Astrocyte (in vitro differentiated cells and primary cell): Measurements from ENCODE around the gene VHLL. TPM values are rescaled to one million over a fixed set of nuclear protein-coding genes. Genes with fewer than 3 reads are reported as not detected.

Experiments
- DNase-seq: peaks from one replicate; pipeline ENCODE4 v3.0.0-alpha.2; 2010; ENCODE audit warnings: low read depth
- FAIRE-seq: peaks from 2 replicates; lab custom pipeline; 2011; peaks lifted over from hg19 to GRCh38; lab: Jason Lieb, UNC
- H2AFZ ChIP-seq: 2 replicates; pipeline ENCODE4 v1.6.0; 2012; ENCODE audit warnings: low read depth, low read length, inconsistent platforms
- H3K27ac ChIP-seq: 2 replicates; pipeline ENCODE4 v1.5.1; 2011; ENCODE audit warnings: low read depth, low read length, inconsistent platforms
- H3K27me3 ChIP-seq: 2 replicates; pipeline ENCODE4 v1.6.0; 2011; ENCODE audit warnings: low read length, inconsistent platforms; ENCODE audit not compliant: insufficient read depth
- H3K36me3 ChIP-seq: 2 replicates; pipeline ENCODE4 v1.5.1; 2011; ENCODE audit warnings: low read length, inconsistent platforms; ENCODE audit not compliant: insufficient read depth
- H3K4me1 ChIP-seq: 2 replicates; pipeline ENCODE4 v1.5.1; 2011; ENCODE audit warnings: low read length, inconsistent platforms; ENCODE audit not compliant: insufficient read depth
- H3K4me2 ChIP-seq: 2 replicates; pipeline ENCODE4 v1.6.0; 2012; ENCODE audit warnings: low read length, inconsistent platforms
- H3K4me3 ChIP-seq: 2 replicates; pipeline ENCODE4 v1.5.1; 2011; ENCODE audit warnings: low read depth, mild to moderate bottlenecking, low read length, inconsistent platforms; ENCODE audit not compliant: insufficient read depth
- H3K79me2 ChIP-seq: 2 replicates; pipeline ENCODE4 v1.6.0; 2012; ENCODE audit warnings: mild to moderate bottlenecking, low read length, inconsistent platforms; ENCODE audit not compliant: insufficient read depth
- H3K9ac ChIP-seq: 2 replicates; pipeline ENCODE4 v1.6.0; 2012; ENCODE audit warnings: mild to moderate bottlenecking, low read length, inconsistent platforms
- H3K9me3 ChIP-seq: 2 replicates; pipeline ENCODE4 v1.5.1; 2012; ENCODE audit warnings: low read depth, mild to moderate bottlenecking, low read length, inconsistent platforms; ENCODE audit not compliant: insufficient read depth
- H4K20me1 ChIP-seq: 2 replicates; pipeline ENCODE4 v1.6.0; 2012; ENCODE audit warnings: low read length, inconsistent platforms; ENCODE audit not compliant: insufficient read depth
- H3K27ac Mint-ChIP-seq: one replicate; pipeline ENCODE4 v1.8.0; 2021; ENCODE audit warnings: mild to moderate bottlenecking, mixed read lengths; ENCODE audit not compliant: unreplicated experiment
- H3K27me3 Mint-ChIP-seq: one replicate; pipeline ENCODE4 v1.8.0; 2021; ENCODE audit warnings: low read depth, mixed read lengths; ENCODE audit not compliant: unreplicated experiment
- H3K36me3 Mint-ChIP-seq: one replicate; pipeline ENCODE4 v1.8.0; 2021; ENCODE audit warnings: low read depth, mixed read lengths; ENCODE audit not compliant: unreplicated experiment
- H3K4me1 Mint-ChIP-seq: one replicate; pipeline ENCODE4 v1.8.0; 2021; ENCODE audit warnings: low read depth, mixed read lengths; ENCODE audit not compliant: unreplicated experiment
- H3K4me3 Mint-ChIP-seq: one replicate; pipeline ENCODE4 v1.8.0; 2021; ENCODE audit warnings: mild to moderate bottlenecking, moderate library complexity, mixed read lengths; ENCODE audit not compliant: unreplicated experiment
- H3K9me3 Mint-ChIP-seq: one replicate; pipeline ENCODE4 v1.8.0; 2021; ENCODE audit warnings: mild to moderate bottlenecking, mixed read lengths; ENCODE audit not compliant: unreplicated experiment
- CTCF ChIP-seq: IDR thresholded peaks from 2 replicates; pipeline ENCODE4 v1.5.1; 2011; ENCODE audit warnings: low read depth, mild to moderate bottlenecking, inconsistent platforms, low read length, moderate library complexity; ENCODE audit not compliant: insufficient read depth
- EZH2 ChIP-seq: IDR thresholded peaks from 2 replicates; pipeline ENCODE4 v1.6.1; 2012; ENCODE audit warnings: mild to moderate bottlenecking, low read length, inconsistent platforms; ENCODE audit not compliant: insufficient read depth
- total RNA-seq: library from RNA; stranded (reverse); gene quantifications from 2 replicates; pipeline ENCODE4 v1.2.1, GENCODE V29; 2021

Gene VHLL
- total RNA-seq, 1 donor from 2014 or later = 0.34 TPM

- peak within 1 kb of the TSS; percentile 83 for H2AFZ ChIP-seq
- Mint-ChIP-seq H3K36me3 (peaks cover 5% of the 10 kb centered on the region), H3K4me3 (peak within 1 kb of the TSS; percentile 94), H3K9me3 (no peaks in the 10 kb centered on the region), H3K4me1 (peaks cover 17% of the 10 kb centered on the region), H3K27ac (peak within 1 kb of the TSS; percentile 88), H3K27me3 (no peaks in the 10 kb centered on the region)
- H3K27me3 ChIP-seq = no peaks in the 10 kb centered on the region
- FAIRE-seq (no peak), DNase-seq (no peak)
- H3K9me3 ChIP-seq = no peaks in the 10 kb centered on the region
- peak within 1 kb of the TSS; percentile 87 for H3K4me3 ChIP-seq
- H3K36me3 ChIP-seq = no peaks in the 10 kb centered on the region
- H3K4me2 ChIP-seq = peak within 1 kb of the TSS; percentile 97
- H4K20me1 ChIP-seq = peaks cover 31% of the 10 kb centered on the region
- peaks cover 42% of the 10 kb centered on the region for H3K79me2 ChIP-seq
- H3K9ac ChIP-seq = peak within 1 kb of the TSS; percentile 96
- H3K4me1 ChIP-seq = peaks cover 17% of the 10 kb centered on the region
- peak within 1 kb of the TSS; percentile 80 for H3K27ac ChIP-seq
- TF ChIP-seq CTCF (no peak), EZH2 (no peak)
Observed at GRCh38 chr1:156284112-156284511, 15.0 kb downstream of the VHLL start, which contains the start of gene TMEM79. TMEM79 (plus strand) TSS chr1:156284325; CDS start chr1:156285227, 902 bp downstream.

GRCh38 chr1:156283521-156283920 lies 15.6 kb downstream of the VHLL start:
- H3K27ac ChIP-seq = peak overlapping the region; percentile 80
- H3K36me3 Mint-ChIP-seq = peaks cover 1% of the 10 kb centered on the region
- H3K4me1 ChIP-seq = peaks cover 17% of the 10 kb centered on the region
- TF ChIP-seq EZH2 = no peak
- DNase-seq (no peak), FAIRE-seq (no peak)
- H3K27me3 ChIP-seq = no peaks in the 10 kb centered on the region
- peaks cover 47% of the 10 kb centered on the region for H3K79me2 ChIP-seq
- H3K27ac Mint-ChIP-seq = peak overlapping the region; percentile 88
- peak overlapping the region; percentile 96 for H3K9ac ChIP-seq
- no peaks in the 10 kb centered on the region for H3K9me3 Mint-ChIP-seq
- H2AFZ ChIP-seq = peak overlapping the region; percentile 83
- peaks cover 4% of the 10 kb centered on the region for H3K36me3 ChIP-seq
- peaks cover 17% of the 10 kb centered on the region for H3K4me1 Mint-ChIP-seq
- no peaks in the 10 kb centered on the region for H3K27me3 Mint-ChIP-seq
- peak overlapping the region; percentile 87 for H3K4me3 ChIP-seq
- peaks cover 37% of the 10 kb centered on the region for H4K20me1 ChIP-seq
- peak overlapping the region; percentile 97 for H3K4me2 ChIP-seq
- H3K9me3 ChIP-seq = no peaks in the 10 kb centered on the region
- H3K4me3 Mint-ChIP-seq = peak overlapping the region; percentile 94

GRCh38 chr1:156282479-156283222 lies 16.5 kb downstream of the VHLL start, which contains the start of gene SMG5:
SMG5 (minus strand) TSS chr1:156282825; CDS start chr1:156282680, 145 bp downstream.
- peaks cover 11% of the 10 kb centered on the region for H3K36me3 ChIP-seq
- H3K4me3 ChIP-seq = peak within 1 kb of the TSS; percentile 87
- H3K9ac ChIP-seq = peak within 1 kb of the TSS; percentile 96
- H2AFZ ChIP-seq = peak within 1 kb of the TSS; percentile 83
- peak; percentile 97 for DNase-seq
- Mint-ChIP-seq H3K9me3 (no peaks in the 10 kb centered on the region), H3K4me3 (peak within 1 kb of the TSS; percentile 94), H3K36me3 (peaks cover 7% of the 10 kb centered on the region), H3K4me1 (peaks cover 17% of the 10 kb centered on the region), H3K27me3 (no peaks in the 10 kb centered on the region), H3K27ac (peak within 1 kb of the TSS; percentile 88)
- FAIRE-seq = no peak
- H3K4me1 ChIP-seq = peaks cover 17% of the 10 kb centered on the region
- H3K79me2 ChIP-seq = peaks cover 54% of the 10 kb centered on the region
- H3K4me2 ChIP-seq = peak within 1 kb of the TSS; percentile 97
- peaks cover 46% of the 10 kb centered on the region for H4K20me1 ChIP-seq
- H3K27me3 ChIP-seq = no peaks in the 10 kb centered on the region
- H3K9me3 ChIP-seq = no peaks in the 10 kb centered on the region
- TF ChIP-seq CTCF (no peak), EZH2 (no peak)
- peak within 1 kb of the TSS; percentile 80 for H3K27ac ChIP-seq
